Esophagus squamous epithelium (tissue), 5 donors: ENCODE data around the gene PKHD1. TPM values are rescaled to one million over a fixed set of nuclear protein-coding genes. Genes with fewer than 3 reads are reported as not detected.
"Not testable (repeated sequence)": the region's sequence is repeated elsewhere in the genome, so short reads cannot be mapped to it uniquely, and the experiment has no call there.

Experiments used
- DNase-seq: peaks from one replicate; lab custom pipeline; 2025; lab: John Stamatoyannopoulos, UW
- H3K27ac ChIP-seq, 4 donors: fragments of 200-600 bp; sonication (generic); one replicate each; pipeline ENCODE4 v1.5.1; 2016 to 2019; ENCODE audit warnings: mild to moderate bottlenecking in 1 of 4
- H3K27me3 ChIP-seq, 4 donors: fragments of 200-600 bp; sonication (generic); 1 replicate in 3 of 4; 2 replicates in 1 of 4; pipeline versions ENCODE4 v1.5.1 to v1.6.0; 2017 to 2021; ENCODE audit warnings: antibody characterized with exemption in 1 of 4
- H3K36me3 ChIP-seq, 3 donors: fragments of 200-600 bp; sonication (generic); one replicate each; pipeline ENCODE4 v1.5.1; 2016 to 2019
- H3K4me1 ChIP-seq, 3 donors: fragments of 200-600 bp; sonication (generic); one replicate each; pipeline ENCODE4 v1.5.1; 2017 to 2019
- H3K4me3 ChIP-seq, 4 donors: fragments of 200-600 bp; sonication (generic); 1 replicate in 3 of 4; 2 replicates in 1 of 4; pipeline ENCODE4 v1.5.1; 2016 to 2019; ENCODE audit warnings: mild to moderate bottlenecking in 2 of 4, moderate library complexity in 1 of 4
- H3K9me3 ChIP-seq, 3 donors: fragments of 200-600 bp; sonication (generic); one replicate each; pipeline ENCODE4 v1.5.1; 2016 to 2019
- POLR2A ChIP-seq, 4 donors: fragments of 450-650 bp; IDR thresholded peaks; one replicate each; pipeline ENCODE4 v1.6.1; 2017; ENCODE audit warnings: antibody characterized with exemption in 4 of 4, mild to moderate bottlenecking in 4 of 4, moderate library complexity in 3 of 4
- WGBS, 2 donors: methylation state at CpG; one replicate each; pipeline ENCODE4 v1.1.5; 2018; 5-methylcytosine and 5-hydroxymethylcytosine counted together
- intact Hi-C: fragments of 100-400 bp; cut with DNase I; formaldehyde crosslinking; loops from one replicate; pipeline ENCODE4 v1.15.0; 2022
- total RNA-seq, 4 donors: library from RNA; depleted of rRNA; stranded (reverse); fragments of >200 nt; gene quantifications; one replicate each; pipeline ENCODE4 v1.1.0, GENCODE V29; 2016
- TF ChIP-seq, protein P1 (sequence below), 6 experiments: fragments of 450-650 bp in 4 of 6; fragments of 200-600 bp in 2 of 6; sonication (generic) in 2 of 6; IDR thresholded peaks; one replicate each; pipeline ENCODE4 v1.5.1; 2016 to 2019; ENCODE audit warnings: antibody characterized with exemption in 6 of 6, mild to moderate bottlenecking in 4 of 6, moderate library complexity in 4 of 6
- donor health status: DM: yes; HTN: yes; CAD: no.

The PKHD1 gene
- total RNA-seq, 4 donors from 2014 or later, result 0.04 TPM; not detected in 3

DNA sequence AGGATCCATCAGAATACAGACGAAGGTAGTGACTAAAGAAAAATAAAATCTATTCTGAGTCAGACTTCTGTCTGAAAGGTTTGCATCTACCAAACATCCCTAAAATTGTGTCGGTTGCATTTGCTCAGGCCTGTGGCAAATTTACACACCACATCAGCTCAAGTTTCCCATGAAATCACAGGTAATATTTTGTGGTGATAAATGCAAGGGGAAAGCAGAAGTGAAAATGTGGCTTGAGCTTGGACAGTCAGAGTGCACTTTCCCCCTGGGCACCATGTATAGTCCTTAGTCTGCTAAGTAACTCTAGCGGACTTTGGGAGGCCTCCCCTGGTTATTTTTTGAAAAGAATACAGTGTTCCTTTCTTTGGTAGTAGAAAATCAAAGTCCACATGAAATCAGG is 159.1 kb downstream of the PKHD1 start:
- H3K4me3 ChIP-seq, result no peak overlapping the region
- no peak for DNase-seq
- H3K36me3 ChIP-seq, result no peaks in the 10 kb centered on the region
- 56 to 62% methylated on average over 3 of the region's 3 CpGs for WGBS, 2 donors
- H3K9me3 ChIP-seq, result no peaks in the 10 kb centered on the region
- intact Hi-C loops, result no loop called here
- H3K4me1 ChIP-seq, result no peaks in the 10 kb centered on the region
- TF ChIP-seq, protein P1, sequence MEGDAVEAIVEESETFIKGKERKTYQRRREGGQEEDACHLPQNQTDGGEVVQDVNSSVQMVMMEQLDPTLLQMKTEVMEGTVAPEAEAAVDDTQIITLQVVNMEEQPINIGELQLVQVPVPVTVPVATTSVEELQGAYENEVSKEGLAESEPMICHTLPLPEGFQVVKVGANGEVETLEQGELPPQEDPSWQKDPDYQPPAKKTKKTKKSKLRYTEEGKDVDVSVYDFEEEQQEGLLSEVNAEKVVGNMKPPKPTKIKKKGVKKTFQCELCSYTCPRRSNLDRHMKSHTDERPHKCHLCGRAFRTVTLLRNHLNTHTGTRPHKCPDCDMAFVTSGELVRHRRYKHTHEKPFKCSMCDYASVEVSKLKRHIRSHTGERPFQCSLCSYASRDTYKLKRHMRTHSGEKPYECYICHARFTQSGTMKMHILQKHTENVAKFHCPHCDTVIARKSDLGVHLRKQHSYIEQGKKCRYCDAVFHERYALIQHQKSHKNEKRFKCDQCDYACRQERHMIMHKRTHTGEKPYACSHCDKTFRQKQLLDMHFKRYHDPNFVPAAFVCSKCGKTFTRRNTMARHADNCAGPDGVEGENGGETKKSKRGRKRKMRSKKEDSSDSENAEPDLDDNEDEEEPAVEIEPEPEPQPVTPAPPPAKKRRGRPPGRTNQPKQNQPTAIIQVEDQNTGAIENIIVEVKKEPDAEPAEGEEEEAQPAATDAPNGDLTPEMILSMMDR (IDR thresholded peaks at IDR 0.05), result no peak
- no peak for TF ChIP-seq POLR2A (IDR thresholded peaks at IDR 0.05)
- no peak overlapping the region for H3K27ac ChIP-seq
- no peaks in the 10 kb centered on the region for H3K27me3 ChIP-seq

DNA sequence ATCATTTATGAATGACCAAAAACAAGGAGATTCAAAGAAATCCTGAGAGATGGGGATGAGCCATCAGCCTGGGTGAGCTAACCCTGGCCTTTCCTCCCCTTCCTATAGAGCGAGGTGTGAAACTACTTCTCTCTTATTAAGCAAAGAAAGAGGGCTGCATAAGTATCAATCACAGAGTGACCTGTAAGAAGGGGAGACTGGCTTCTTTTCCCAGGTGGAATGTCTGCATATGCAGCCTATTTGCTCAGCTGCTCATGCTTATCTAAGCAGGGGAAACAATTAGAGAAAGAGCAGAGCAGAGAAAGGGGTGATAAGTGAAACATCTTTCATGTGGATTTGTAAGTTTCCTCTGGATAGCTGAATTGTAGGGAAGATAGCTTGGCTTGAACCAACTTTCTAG is 160.0 kb downstream of the PKHD1 start:
- H3K4me3 ChIP-seq, result no peak overlapping the region
- no peak for DNase-seq
- no peaks in the 10 kb centered on the region for H3K27me3 ChIP-seq
- H3K9me3 ChIP-seq, result peaks cover 0 to 5% (median 0%) of the 10 kb centered on the region in 3 donors
- TF ChIP-seq POLR2A (IDR thresholded peaks at IDR 0.05), result no peak
- TF ChIP-seq, protein P1 (IDR thresholded peaks at IDR 0.05), result no peak
- no peaks in the 10 kb centered on the region for H3K4me1 ChIP-seq
- no peak overlapping the region for H3K27ac ChIP-seq
- WGBS, 2 donors, result 22 to 63% methylated on average over 1 of the region's 1 CpG
- intact Hi-C loops, result no loop called here
- no peaks in the 10 kb centered on the region for H3K36me3 ChIP-seq

DNA sequence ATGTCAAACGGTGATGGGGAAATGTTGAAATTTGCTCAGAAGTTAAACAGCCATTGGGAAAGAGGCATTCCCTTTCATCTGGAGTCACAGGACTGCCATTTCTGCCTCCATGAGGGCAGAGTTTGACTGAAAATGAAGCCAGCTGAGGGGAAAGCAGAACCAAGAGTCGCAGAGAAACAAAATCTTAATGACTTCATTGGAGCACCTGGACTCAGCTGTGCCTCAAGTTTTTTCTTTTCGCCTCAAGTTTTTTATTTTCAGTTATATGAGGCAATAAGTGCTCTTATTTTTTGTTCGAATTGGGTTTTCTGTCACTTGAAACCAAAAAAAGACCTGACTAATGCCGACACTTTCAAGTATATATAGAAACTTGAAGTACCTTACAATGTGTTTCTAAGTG is 161.3 kb downstream of the PKHD1 start:
- Histone ChIP-seq H3K4me3 (no peak overlapping the region), H3K4me1 (no peaks in the 10 kb centered on the region), H3K36me3 (no peaks in the 10 kb centered on the region), H3K27me3 (no peaks in the 10 kb centered on the region), H3K9me3 (peaks cover 0 to 7% (median 0%) of the 10 kb centered on the region in 3 donors), H3K27ac (no peak overlapping the region)
- DNase-seq, result no peak
- WGBS, 2 donors, result 72 to 73% methylated on average over 5 of the region's 5 CpGs
- TF ChIP-seq, protein P1 (IDR thresholded peaks at IDR 0.05), result no peak
- no peak for TF ChIP-seq POLR2A (IDR thresholded peaks at IDR 0.05)
- intact Hi-C loops, result no loop called here

DNA sequence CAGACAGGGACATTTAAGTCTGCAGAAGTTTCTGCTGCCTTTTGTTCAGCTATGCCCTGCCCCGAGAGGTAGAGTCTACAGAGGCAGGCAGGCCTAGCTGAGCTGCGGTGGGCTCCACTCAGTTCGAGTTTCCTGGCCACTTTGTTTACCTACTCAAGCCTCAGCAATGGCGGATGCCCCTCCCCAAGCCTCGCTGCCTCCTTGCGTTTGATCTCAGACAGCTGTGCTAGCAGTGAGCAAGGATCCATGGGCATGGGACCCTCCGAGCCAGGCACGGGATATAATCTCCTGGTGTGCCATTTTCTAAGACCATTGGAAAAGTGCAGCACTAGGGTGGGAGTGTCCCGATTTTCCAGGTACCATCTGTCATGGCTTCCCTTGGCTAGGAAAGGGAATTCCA is 164.9 kb downstream of the PKHD1 start:
- intact Hi-C loops, H3K9me3 ChIP-seq, H3K36me3 ChIP-seq, DNase-seq, H3K27ac ChIP-seq, H3K27me3 ChIP-seq, H3K4me3 ChIP-seq, H3K4me1 ChIP-seq: not testable (repeated sequence)
- 82 to 93% methylated on average over 2 to 9 of the region's 9 CpGs for WGBS, 2 donors

DNA sequence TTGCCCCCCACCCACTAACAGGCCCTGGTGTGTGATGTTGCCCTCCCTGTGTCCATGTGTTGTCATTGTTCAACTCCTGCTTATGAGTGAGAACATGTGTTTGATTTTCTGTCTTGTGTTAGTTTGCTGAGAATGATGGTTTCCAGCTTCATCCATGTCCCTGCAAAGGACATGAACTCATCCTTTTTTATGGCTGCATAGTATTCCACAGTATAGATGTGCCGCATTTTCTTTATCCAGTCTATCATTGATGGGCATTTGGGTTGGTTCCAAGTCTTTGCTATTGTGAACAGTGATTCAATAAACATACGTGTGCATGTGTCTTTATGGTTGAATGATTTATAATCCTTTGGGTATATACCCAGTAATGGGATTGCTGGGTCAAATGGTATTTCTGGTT is 169.1 kb downstream of the PKHD1 start:
- intact Hi-C loops, result not testable (repeated sequence)
- WGBS, 2 donors, result 67 to 79% methylated on average over 2 of the region's 2 CpGs

DNA sequence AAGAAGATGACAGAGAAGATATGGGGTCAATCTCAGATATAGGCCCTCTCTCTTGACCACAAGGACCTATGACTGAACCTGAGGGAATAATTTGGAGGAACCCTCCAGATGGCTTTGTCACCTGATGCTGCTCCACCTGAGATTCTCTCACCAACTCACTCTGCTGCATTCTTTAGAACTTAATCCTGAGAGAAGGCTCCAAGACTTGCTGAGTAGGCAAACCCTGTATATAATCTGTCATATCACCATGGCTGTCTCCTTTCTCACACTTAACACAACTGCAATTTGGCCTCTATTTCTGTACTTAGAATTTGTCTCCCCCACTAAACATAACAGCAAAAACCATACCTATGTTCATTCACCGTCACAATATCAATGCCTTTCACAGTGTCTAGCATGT is 172.3 kb downstream of the PKHD1 start:
- H3K9me3 ChIP-seq, result no peaks in the 10 kb centered on the region
- intact Hi-C loops, result no loop called here
- H3K4me1 ChIP-seq, result no peaks in the 10 kb centered on the region
- DNase-seq, result no peak
- no peaks in the 10 kb centered on the region for H3K27me3 ChIP-seq
- no peaks in the 10 kb centered on the region for H3K36me3 ChIP-seq
- H3K4me3 ChIP-seq, result no peak overlapping the region
- TF ChIP-seq POLR2A (IDR thresholded peaks at IDR 0.05), result no peak
- TF ChIP-seq, protein P1 (IDR thresholded peaks at IDR 0.05), result no peak
- no peak overlapping the region for H3K27ac ChIP-seq
- 69 to 80% methylated on average over 1 of the region's 1 CpG for WGBS, 2 donors

More for the DNA sequence above, 169.1 kb downstream of the PKHD1 start:
- H3K4me3 ChIP-seq, H3K27me3 ChIP-seq, H3K27ac ChIP-seq, H3K9me3 ChIP-seq, DNase-seq, H3K36me3 ChIP-seq, H3K4me1 ChIP-seq: not testable (repeated sequence)
